Neuronal stem cell (in vitro differentiated cells): ENCODE results near the gene PLXNA1.

Experiments
- DNase-seq: peaks from one replicate; pipeline ENCODE4 v3.0.0-alpha.2; 2013; ENCODE audit warnings: low spot score
- H2AFZ ChIP-seq: one replicate; pipeline ENCODE4 v1.6.1; 2013; ENCODE audit warnings: mild to moderate bottlenecking, low read length, inconsistent platforms
- H2AK5ac ChIP-seq: 2 replicates; pipeline ENCODE4 v1.6.1; 2013; ENCODE audit warnings: low read depth, mild to moderate bottlenecking, inconsistent platforms, low read length, moderate library complexity, mixed read lengths
- H2BK120ac ChIP-seq: 2 replicates; pipeline ENCODE4 v1.6.1; 2013; ENCODE audit warnings: low read depth, mild to moderate bottlenecking, inconsistent platforms, low read length, moderate library complexity, mixed read lengths
- H2BK12ac ChIP-seq: one replicate; pipeline ENCODE4 v1.6.1; 2013; ENCODE audit warnings: low read length, inconsistent platforms
- H2BK15ac ChIP-seq: 2 replicates; pipeline ENCODE4 v1.6.1; 2013; ENCODE audit warnings: mild to moderate bottlenecking, low read length, inconsistent platforms, mixed read lengths
- H2BK5ac ChIP-seq: one replicate; pipeline ENCODE4 v1.6.1; 2013; ENCODE audit warnings: inconsistent platforms, mild to moderate bottlenecking, low read length, moderate library complexity
- H3K14ac ChIP-seq: one replicate; pipeline ENCODE4 v1.6.1; 2013; ENCODE audit warnings: low read length, inconsistent platforms
- H3K18ac ChIP-seq: 2 replicates; pipeline ENCODE4 v1.6.1; 2013; ENCODE audit warnings: low read length, inconsistent platforms
- H3K23ac ChIP-seq: 2 replicates; pipeline ENCODE4 v1.6.1; 2013; ENCODE audit warnings: low read depth, mild to moderate bottlenecking, mixed read lengths, low read length, inconsistent platforms; ENCODE audit not compliant: poor library complexity
- H3K27ac ChIP-seq: replicated peaks from 3 replicates; pipeline ENCODE4 v1.5.1; 2013; ENCODE audit warnings: low read length, inconsistent platforms
- H3K27me3 ChIP-seq, 3 experiments: 2 replicates each; pipeline ENCODE4 v1.6.1; 2013; ENCODE audit warnings: low read length in 3 of 3, mild to moderate bottlenecking in 2 of 3, inconsistent platforms in 1 of 3, low read depth in 1 of 3, mixed read lengths in 1 of 3, moderate library complexity in 1 of 3; ENCODE audit not compliant: control insufficient read depth in 3 of 3, insufficient read depth in 3 of 3
- H3K36me3 ChIP-seq, 2 donors: replicated peaks in 1 of 2; 2 replicates each; pipeline ENCODE4 v1.6.1; 2013; ENCODE audit warnings: low read length in 2 of 2; ENCODE audit not compliant: control insufficient read depth in 2 of 2, insufficient read depth in 2 of 2
- H3K4ac ChIP-seq: 2 replicates; pipeline ENCODE4 v1.6.1; 2013; ENCODE audit warnings: inconsistent platforms, mild to moderate bottlenecking, low read length, moderate library complexity
- H3K4me1 ChIP-seq, 2 donors: 1 replicate in 1 of 2; 2 replicates in 1 of 2; pipeline ENCODE4 v1.6.1; 2013; ENCODE audit warnings: low read length in 2 of 2, low read depth in 1 of 2; ENCODE audit not compliant: control insufficient read depth in 2 of 2, insufficient read depth in 1 of 2
- H3K4me2 ChIP-seq: one replicate; pipeline ENCODE4 v1.6.1; 2013; ENCODE audit warnings: mild to moderate bottlenecking, low read length, inconsistent platforms; ENCODE audit not compliant: insufficient read depth, poor library complexity, severe bottlenecking
- H3K4me3 ChIP-seq, 2 donors: 2 replicates each; pipeline ENCODE4 v1.5.1; 2013; ENCODE audit warnings: low read length in 2 of 2, mild to moderate bottlenecking in 2 of 2, inconsistent platforms in 1 of 2, moderate library complexity in 1 of 2
- H3K79me1 ChIP-seq: one replicate; pipeline ENCODE4 v1.6.1; 2013; ENCODE audit warnings: low read depth, mild to moderate bottlenecking, inconsistent platforms, low read length, moderate library complexity
- H3K9ac ChIP-seq: one replicate; pipeline ENCODE4 v1.6.1; 2013; ENCODE audit warnings: mild to moderate bottlenecking, low read depth, low read length, inconsistent platforms; ENCODE audit not compliant: poor library complexity
- H3K9me3 ChIP-seq, 2 donors: replicated peaks in 1 of 2; 2 replicates each; pipeline versions ENCODE3 to v1.6.1; 2013; ENCODE audit warnings: low read length in 2 of 2, mild to moderate bottlenecking in 2 of 2, inconsistent platforms in 1 of 2, low read depth in 1 of 2, mixed read lengths in 1 of 2, moderate library complexity in 1 of 2; ENCODE audit not compliant: control insufficient read depth in 2 of 2, insufficient read depth in 1 of 2
- H4K8ac ChIP-seq: one replicate; pipeline ENCODE4 v1.6.1; 2013; ENCODE audit warnings: low read depth, mild to moderate bottlenecking, inconsistent platforms, low read length, moderate library complexity
- H4K91ac ChIP-seq: one replicate; pipeline ENCODE4 v1.6.1; 2013; ENCODE audit warnings: low read length, low read depth, mild to moderate bottlenecking, inconsistent platforms; ENCODE audit not compliant: poor library complexity
- WGBS, 2 donors: extraction: QIAGEN DNeasy Blood & Tissue Kit; methylation state at CpG; one replicate each; pipeline ENCODE4 v1.1.7; 2013; ENCODE audit warnings: missing lambda C conversion rate in 2 of 2, mixed read lengths in 1 of 2; ENCODE audit not compliant: insufficient read length in 2 of 2, insufficient replicate concordance in 1 of 2; ENCODE audit errors: extremely low coverage in 2 of 2; 5-methylcytosine and 5-hydroxymethylcytosine counted together

The PLXNA1 gene

DNA sequence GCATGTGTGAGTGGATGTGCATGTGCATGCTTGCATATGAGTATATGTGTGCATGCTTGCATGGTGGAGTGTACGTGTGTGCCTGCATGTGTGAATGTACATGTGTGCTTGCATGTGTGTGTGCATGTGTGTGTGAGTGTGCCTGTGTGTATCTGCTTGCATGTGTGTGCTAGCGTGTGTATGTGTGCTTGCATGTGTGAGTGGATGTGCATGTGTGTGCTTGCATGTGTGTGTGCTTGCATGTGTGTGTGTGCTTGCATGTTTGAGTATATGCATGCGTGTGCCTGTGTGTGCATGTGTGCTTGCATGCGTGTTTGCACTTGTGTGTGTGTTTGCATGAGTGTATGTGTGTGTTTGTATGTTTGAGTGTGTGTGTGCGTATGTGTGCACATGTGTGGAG lies 4.6 kb upstream of the PLXNA1 start:
- H3K9ac ChIP-seq = peak overlapping the region; percentile 82
- H3K4me1 ChIP-seq = peaks cover 2 to 10% of the 10 kb centered on the region in 2 donors
- no peak overlapping the region for H3K27ac ChIP-seq
- peaks cover 2% of the 10 kb centered on the region for H3K79me1 ChIP-seq
- no peak overlapping the region for H2BK5ac ChIP-seq
- no peak overlapping the region for H4K91ac ChIP-seq
- H3K23ac ChIP-seq = peak overlapping the region; percentile 71
- no peak overlapping the region for H3K4me2 ChIP-seq
- H2BK120ac ChIP-seq = no peak overlapping the region
- no CpG with 5 or more reads among the region's 5 CpGs for WGBS, 2 donors
- no peak overlapping the region for H3K4ac ChIP-seq
- no peak overlapping the region for H2AK5ac ChIP-seq
- no peak overlapping the region for H2AFZ ChIP-seq
- peak overlapping the region; percentile 23 for H3K18ac ChIP-seq
- H2BK12ac ChIP-seq = no peak overlapping the region
- H3K9me3 ChIP-seq = peaks cover 8 to 9% of the 10 kb centered on the region in 2 donors
- H4K8ac ChIP-seq = peak overlapping the region; percentile 45
- H2BK15ac ChIP-seq = peak overlapping the region; percentile 8
- DNase-seq = no peak
- peak overlapping the region; percentile 28 for H3K14ac ChIP-seq
- peaks cover 0 to 7% (median 0%) of the 10 kb centered on the region in 3 experiments for H3K27me3 ChIP-seq
- H3K36me3 ChIP-seq = no peaks in the 10 kb centered on the region
- H3K4me3 ChIP-seq = peak overlapping the region in 1 of 2 donors; percentile 59

DNA sequence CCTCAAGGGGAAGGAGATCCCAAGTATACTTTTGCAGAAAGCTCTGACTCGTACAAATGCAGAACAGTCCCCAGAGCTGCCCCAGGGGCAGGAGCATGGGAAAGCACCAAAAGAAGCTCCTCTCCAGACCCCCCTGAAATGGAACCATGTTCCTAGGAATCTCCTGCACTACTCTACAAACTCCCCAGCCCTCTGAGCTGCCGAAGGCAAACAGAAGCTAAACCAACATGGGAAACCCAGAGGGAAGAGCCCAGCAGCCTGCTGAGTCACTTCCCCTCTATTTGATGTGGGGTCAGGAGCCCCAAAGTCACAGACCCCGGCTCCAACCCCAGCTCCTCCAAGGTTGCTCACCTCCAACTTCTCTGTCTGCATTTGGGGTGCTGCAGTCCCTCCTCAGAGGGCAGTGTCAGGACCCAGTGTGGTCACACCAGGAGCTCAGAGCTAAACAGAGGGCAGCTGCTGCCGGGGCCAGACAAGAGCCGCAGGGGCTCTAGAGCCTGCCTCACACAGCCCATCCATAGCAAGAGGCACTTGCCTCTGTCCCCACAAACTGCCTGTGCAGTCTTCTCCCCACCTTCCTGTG lies 3.8 kb upstream of the PLXNA1 start:
- H3K4me2 ChIP-seq = no peak overlapping the region

DNA sequence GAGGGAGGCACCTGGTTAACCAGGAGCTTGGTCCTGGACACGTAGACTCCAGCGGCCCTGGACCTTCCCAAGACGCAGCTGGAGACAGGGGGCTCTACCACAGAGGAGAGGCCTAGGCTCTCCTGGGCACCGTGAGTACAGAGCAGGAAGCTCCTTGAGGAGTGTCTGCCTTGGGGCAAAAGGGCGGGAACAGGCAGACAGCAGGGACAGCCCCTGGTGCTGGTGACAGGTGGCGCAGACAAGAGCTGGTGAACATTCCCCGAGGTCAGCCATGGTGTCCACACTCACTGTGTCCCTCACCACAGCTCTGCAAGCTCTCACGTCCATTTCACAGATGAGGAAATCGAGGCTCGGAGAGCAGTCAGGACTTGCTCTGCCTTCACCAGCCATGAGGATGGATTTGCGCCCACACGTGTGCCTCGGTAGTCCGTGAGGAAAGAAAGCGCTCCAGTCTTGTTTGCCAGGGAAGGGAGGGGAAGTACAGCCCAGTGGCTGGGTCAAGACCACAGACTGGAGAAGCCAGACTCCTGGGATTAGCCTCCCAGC lies 2.6 kb upstream of the PLXNA1 start:
- Histone ChIP-seq H3K27me3 (peaks cover 0 to 7% (median 0%) of the 10 kb centered on the region in 3 experiments), H3K4me1 (peaks cover 11 to 20% of the 10 kb centered on the region in 2 donors), H3K36me3 (no peaks in the 10 kb centered on the region), H2AFZ (no peak overlapping the region), H2BK12ac (peak overlapping the region; percentile 92), H3K18ac (peak overlapping the region; percentile 72), H2BK120ac (no peak overlapping the region), H2BK5ac (no peak overlapping the region), H3K79me1 (peaks cover 15% of the 10 kb centered on the region), H2BK15ac (no peak overlapping the region), H4K8ac (no peak overlapping the region), H3K4me3 (no peak overlapping the region), H3K14ac (no peak overlapping the region), H4K91ac (no peak overlapping the region), H2AK5ac (peak overlapping the region; percentile 83), H3K4ac (no peak overlapping the region), H3K23ac (no peak overlapping the region), H3K27ac (no peak overlapping the region), H3K9me3 (peaks cover 0 to 4% of the 10 kb centered on the region in 2 donors), H3K4me2 (no peak overlapping the region), H3K9ac (no peak overlapping the region)
- no peak for DNase-seq
- WGBS, 2 donors = no CpG with 5 or more reads among the region's 15 CpGs

More for the DNA sequence above, 3.8 kb upstream of the PLXNA1 start:
- no peaks in the 10 kb centered on the region for H3K36me3 ChIP-seq
- peak overlapping the region; percentile 59 for H3K18ac ChIP-seq
- H3K79me1 ChIP-seq = peaks cover 8% of the 10 kb centered on the region
- no CpG with 5 or more reads among the region's 5 CpGs for WGBS, 2 donors
- peaks cover 0 to 7% (median 0%) of the 10 kb centered on the region in 3 experiments for H3K27me3 ChIP-seq
- no peak overlapping the region for H4K91ac ChIP-seq
- peaks cover 2 to 10% of the 10 kb centered on the region in 2 donors for H3K4me1 ChIP-seq
- no peak overlapping the region for H3K14ac ChIP-seq
- no peak overlapping the region for H3K27ac ChIP-seq
- DNase-seq = no peak
- H2BK120ac ChIP-seq = no peak overlapping the region
- no peak overlapping the region for H4K8ac ChIP-seq
- H3K23ac ChIP-seq = no peak overlapping the region
- peaks cover 3 to 7% of the 10 kb centered on the region in 2 donors for H3K9me3 ChIP-seq
- H2AFZ ChIP-seq = no peak overlapping the region
- H2AK5ac ChIP-seq = peak overlapping the region; percentile 68
- H3K9ac ChIP-seq = no peak overlapping the region
- peak overlapping the region; percentile 86 for H2BK15ac ChIP-seq
- H3K4me3 ChIP-seq = no peak overlapping the region
- H2BK5ac ChIP-seq = no peak overlapping the region
- no peak overlapping the region for H3K4ac ChIP-seq
- no peak overlapping the region for H2BK12ac ChIP-seq

GRCh38 chr3:126982126-126982470 lies 817 bp upstream of the PLXNA1 start:
- peak overlapping the region; percentile 78 to 82 for H3K4me3 ChIP-seq
- peak overlapping the region; percentile 89 for H3K23ac ChIP-seq
- H2BK5ac ChIP-seq = peak overlapping the region; percentile 49
- peak overlapping the region; percentile 88 for H3K9ac ChIP-seq
- H2BK12ac ChIP-seq = peak overlapping the region; percentile 68
- peak overlapping the region; percentile 95 for H3K18ac ChIP-seq
- no peak for DNase-seq
- H2AK5ac ChIP-seq = peak overlapping the region; percentile 85
- peak overlapping the region; percentile 77 for H4K8ac ChIP-seq
- WGBS, 2 donors = no CpG with 5 or more reads among the region's 12 CpGs
- H3K27me3 ChIP-seq = peaks cover 0 to 7% (median 0%) of the 10 kb centered on the region in 3 experiments
- H3K27ac ChIP-seq = no peak overlapping the region
- peak overlapping the region; percentile 93 for H2BK15ac ChIP-seq
- peak overlapping the region; percentile 42 for H2BK120ac ChIP-seq
- no peak overlapping the region for H4K91ac ChIP-seq
- H3K9me3 ChIP-seq = peaks cover 0 to 4% of the 10 kb centered on the region in 2 donors
- H3K14ac ChIP-seq = peak overlapping the region; percentile 50
- H3K4me2 ChIP-seq = peak overlapping the region; percentile 79
- H3K36me3 ChIP-seq = peaks cover under 1 to 3% of the 10 kb centered on the region in 2 donors
- H3K4me1 ChIP-seq = peaks cover 11 to 20% of the 10 kb centered on the region in 2 donors
- peak overlapping the region; percentile 99 for H2AFZ ChIP-seq
- H3K79me1 ChIP-seq = peaks cover 23% of the 10 kb centered on the region
- peak overlapping the region; percentile 91 for H3K4ac ChIP-seq
